NB4 (cell line): ENCODE results near the gene ADTRP.

Source experiments
- MYC ChIP-seq: IDR thresholded peaks from 2 replicates; pipeline ENCODE4 v1.6.1; 2011; ENCODE audit warnings: low read depth, low read length
- POLR2A ChIP-seq: IDR thresholded peaks from 2 replicates; pipeline ENCODE4 v1.6.1; 2011; ENCODE audit warnings: mild to moderate bottlenecking; ENCODE audit not compliant: insufficient read length; ENCODE audit errors: extremely low read depth
- TF ChIP-seq, protein P1 (sequence below): IDR thresholded peaks from one replicate; pipeline ENCODE4 v1.5.1; 2012; ENCODE audit warnings: low read depth, low read length
- TF ChIP-seq, protein P2 (sequence below): IDR thresholded peaks from 2 replicates; pipeline ENCODE4 v1.6.1; 2011; ENCODE audit warnings: low read depth, low read length

DNA sequence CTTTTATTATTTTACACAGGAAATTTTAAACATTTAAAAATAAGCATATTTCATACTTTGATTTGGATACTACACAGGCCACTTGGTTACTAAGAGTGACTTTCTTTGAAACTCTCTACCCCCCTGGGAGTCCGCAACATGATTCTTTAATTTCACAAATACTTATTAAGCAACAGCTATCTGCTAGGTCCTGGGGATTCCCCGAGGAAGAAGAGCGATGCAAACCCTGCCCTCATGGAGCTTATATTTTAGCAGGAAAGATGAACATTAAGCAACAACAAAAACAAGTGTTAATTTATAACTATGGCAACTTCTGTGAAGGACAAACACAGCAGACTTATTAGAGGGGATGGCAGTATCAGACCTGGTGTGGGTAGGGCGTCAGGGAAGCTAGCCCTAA is 3.9 kb upstream of the ADTRP start:
- no peak for TF ChIP-seq POLR2A
- TF ChIP-seq, protein P1, sequence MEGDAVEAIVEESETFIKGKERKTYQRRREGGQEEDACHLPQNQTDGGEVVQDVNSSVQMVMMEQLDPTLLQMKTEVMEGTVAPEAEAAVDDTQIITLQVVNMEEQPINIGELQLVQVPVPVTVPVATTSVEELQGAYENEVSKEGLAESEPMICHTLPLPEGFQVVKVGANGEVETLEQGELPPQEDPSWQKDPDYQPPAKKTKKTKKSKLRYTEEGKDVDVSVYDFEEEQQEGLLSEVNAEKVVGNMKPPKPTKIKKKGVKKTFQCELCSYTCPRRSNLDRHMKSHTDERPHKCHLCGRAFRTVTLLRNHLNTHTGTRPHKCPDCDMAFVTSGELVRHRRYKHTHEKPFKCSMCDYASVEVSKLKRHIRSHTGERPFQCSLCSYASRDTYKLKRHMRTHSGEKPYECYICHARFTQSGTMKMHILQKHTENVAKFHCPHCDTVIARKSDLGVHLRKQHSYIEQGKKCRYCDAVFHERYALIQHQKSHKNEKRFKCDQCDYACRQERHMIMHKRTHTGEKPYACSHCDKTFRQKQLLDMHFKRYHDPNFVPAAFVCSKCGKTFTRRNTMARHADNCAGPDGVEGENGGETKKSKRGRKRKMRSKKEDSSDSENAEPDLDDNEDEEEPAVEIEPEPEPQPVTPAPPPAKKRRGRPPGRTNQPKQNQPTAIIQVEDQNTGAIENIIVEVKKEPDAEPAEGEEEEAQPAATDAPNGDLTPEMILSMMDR: no peak
- TF ChIP-seq MYC: no peak
- TF ChIP-seq, protein P2, sequence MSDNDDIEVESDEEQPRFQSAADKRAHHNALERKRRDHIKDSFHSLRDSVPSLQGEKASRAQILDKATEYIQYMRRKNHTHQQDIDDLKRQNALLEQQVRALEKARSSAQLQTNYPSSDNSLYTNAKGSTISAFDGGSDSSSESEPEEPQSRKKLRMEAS: no peak
